HepG2 (cell line): Measurements from ENCODE around the gene SMIM44. TPM values are rescaled to one million over a fixed set of nuclear protein-coding genes. Genes with fewer than 3 reads are reported as not detected.

ENCODE experiments used
- ATAC-seq: fragments of 200-7000 bp; cut with Tn5 transposase; 3 replicates; pipeline ENCODE4 v1.9.1; 2020; ENCODE audit warnings: mild to moderate bottlenecking, moderate library complexity
- BruUV-seq: library from RNA; stranded (reverse); fragments of 400-500 nt; replicated peaks from 2 replicates; lab custom pipeline; 2021; lab: Mats Ljungman, UMichigan
- CTCF ChIA-PET: fragments of 300-600 bp; formaldehyde crosslinking; extraction: SDS; loops from one replicate; lab custom pipeline; 2021; ENCODE audit warnings: low total read pairs, inconsistent platforms, low intra/inter-chr PET ratio; lab: Yijun Ruan, JAX
- POLR2A ChIA-PET: fragments of 350-600 bp; sonication (Branson Sonifier 250); formaldehyde crosslinking; loops from one replicate; lab custom pipeline; 2020; ENCODE audit warnings: antibody characterized with exemption, inconsistent platforms; lab: Yijun Ruan, JAX
- DNase-seq: peaks from one replicate; pipeline ENCODE4 v3.0.0-alpha.2; 2015; ENCODE audit warnings: low spot score
- FAIRE-seq: peaks from 3 replicates; lab custom pipeline; 2011; peaks lifted over from hg19 to GRCh38; lab: Jason Lieb, UNC
- H2AFZ ChIP-seq: one replicate; pipeline ENCODE4 v1.6.1; 2011; ENCODE audit warnings: low read length, inconsistent platforms
- H3K27ac ChIP-seq: fragments of 300-600 bp; 3 replicates; pipeline ENCODE4 v1.8.0; 2011; ENCODE audit warnings: mixed run types, mild to moderate bottlenecking, mixed read lengths, low read length, inconsistent platforms; ENCODE audit not compliant: insufficient read depth; ENCODE audit errors: extremely low read length
- H3K27me3 ChIP-seq, 2 experiments: fragments of 200-600 bp in 1 of 2; 2 replicates in 1 of 2; 3 replicates in 1 of 2; pipeline versions ENCODE4 v1.6.0 to v1.8.0; 2011; ENCODE audit warnings: low read length in 2 of 2, mild to moderate bottlenecking in 2 of 2, moderate library complexity in 2 of 2, inconsistent platforms in 1 of 2; ENCODE audit not compliant: insufficient read depth in 2 of 2, control insufficient read depth in 1 of 2
- H3K36me3 ChIP-seq, 2 experiments: fragments of 200-600 bp in 1 of 2; replicated peaks in 1 of 2; 2 replicates in 1 of 2; 3 replicates in 1 of 2; pipeline versions ENCODE4 v1.5.1 to v1.8.0; 2011; ENCODE audit warnings: low read length in 2 of 2, inconsistent platforms in 1 of 2; ENCODE audit not compliant: insufficient read depth in 2 of 2, control insufficient read depth in 1 of 2
- H3K4me1 ChIP-seq: 2 replicates; pipeline ENCODE4 v1.5.1; 2012; ENCODE audit warnings: low read length, inconsistent platforms; ENCODE audit not compliant: insufficient read depth
- H3K4me2 ChIP-seq: 2 replicates; pipeline ENCODE4 v1.6.0; 2011; ENCODE audit warnings: low read depth, low read length, inconsistent platforms
- H3K4me3 ChIP-seq, 3 experiments: fragments of 200-600 bp in 1 of 3; sonication (generic), shearing (Covaris generic) in 1 of 3; replicated peaks in 1 of 3; 2 replicates each; pipeline ENCODE4 v1.5.1; 2011 to 2016; ENCODE audit warnings: low read length in 3 of 3, inconsistent platforms in 2 of 3, low read depth in 2 of 3, mild to moderate bottlenecking in 2 of 3, control low read depth in 1 of 3, mixed read lengths in 1 of 3; ENCODE audit not compliant: insufficient read depth in 1 of 3
- H3K79me2 ChIP-seq: one replicate; pipeline ENCODE4 v1.6.1; 2011; ENCODE audit warnings: low read length, inconsistent platforms; ENCODE audit not compliant: insufficient read depth
- H3K9ac ChIP-seq: 2 replicates; pipeline ENCODE4 v1.6.0; 2011; ENCODE audit warnings: mild to moderate bottlenecking, low read depth, low read length, inconsistent platforms; ENCODE audit not compliant: insufficient read depth
- H3K9me3 ChIP-seq: 2 replicates; pipeline ENCODE4 v1.5.1; 2012; ENCODE audit warnings: mild to moderate bottlenecking, low read length
- H4K20me1 ChIP-seq: 2 replicates; pipeline ENCODE4 v1.6.0; 2011; ENCODE audit warnings: inconsistent platforms, mild to moderate bottlenecking, low read length, moderate library complexity; ENCODE audit not compliant: insufficient read depth
- AGO1 ChIP-seq: fragments of 200-400 bp; formaldehyde crosslinking; IDR thresholded peaks from 2 replicates; pipeline ENCODE4 v1.6.1; 2017; ENCODE audit warnings: mild to moderate bottlenecking, low read depth, low read length, moderate library complexity; ENCODE audit not compliant: poor library complexity, severe bottlenecking
- AGO2 ChIP-seq: fragments of 200-400 bp; formaldehyde crosslinking; optimal IDR thresholded peaks from 2 replicates; pipeline ENCODE3; 2017; ENCODE audit warnings: mild to moderate bottlenecking, low read depth, low read length, moderate library complexity
- BRF2 ChIP-seq: sonication (generic); formaldehyde crosslinking; IDR thresholded peaks from 2 replicates; pipeline ENCODE4 v1.8.1; 2022; ENCODE audit warnings: mild to moderate bottlenecking, missing genetic modification reagents
- CREM ChIP-seq, 2 experiments: sonication (generic) in 1 of 2; formaldehyde crosslinking in 1 of 2; IDR thresholded peaks; 2 replicates each; pipeline versions ENCODE4 v1.4.0 to v1.6.1; 2016 to 2020; ENCODE audit warnings: antibody characterized with exemption in 1 of 2, mild to moderate bottlenecking in 1 of 2, missing genetic modification reagents in 1 of 2
- IRX3 ChIP-seq: sonication (generic); formaldehyde crosslinking; IDR thresholded peaks from 2 replicates; pipeline ENCODE4 v1.8.1; 2023; ENCODE audit warnings: mild to moderate bottlenecking, low read depth, missing genetic modification reagents, borderline replicate concordance
- RAD21 ChIP-seq: fragments of 450-650 bp; formaldehyde crosslinking; IDR thresholded peaks from 2 replicates; pipeline ENCODE4 v1.5.0; 2020; ENCODE audit warnings: mild to moderate bottlenecking
- RNF2 ChIP-seq: fragments of 450-650 bp; conservative IDR thresholded peaks from 2 replicates; pipeline ENCODE4 v1.6.1; 2016; ENCODE audit warnings: low read depth
- SMARCE1 ChIP-seq: fragments of 450-650 bp; IDR thresholded peaks from 2 replicates; pipeline ENCODE4 v1.6.1; 2017; ENCODE audit warnings: borderline replicate concordance
- TEAD3 ChIP-seq: optimal IDR thresholded peaks from 2 replicates; pipeline ENCODE3; 2016; ENCODE audit warnings: borderline replicate concordance
- THAP9 ChIP-seq: sonication (generic); formaldehyde crosslinking; IDR thresholded peaks from 2 replicates; pipeline ENCODE4; 2020; ENCODE audit warnings: missing genetic modification reagents, mild to moderate bottlenecking, borderline replicate concordance
- TRAFD1 ChIP-seq: sonication (generic); formaldehyde crosslinking; IDR thresholded peaks from 2 replicates; pipeline ENCODE4 v1.5.1; 2020; ENCODE audit warnings: missing genetic modification reagents, mild to moderate bottlenecking, borderline replicate concordance
- ZNF678 ChIP-seq: sonication (generic); formaldehyde crosslinking; IDR thresholded peaks from 2 replicates; pipeline ENCODE4 v1.4.0; 2020; ENCODE audit warnings: mild to moderate bottlenecking, missing genetic modification reagents
- ZNF768 ChIP-seq: sonication (generic); formaldehyde crosslinking; IDR thresholded peaks from 2 replicates; pipeline ENCODE4 v1.4.0; 2020; ENCODE audit warnings: missing genetic modification reagents
- ZNF773 ChIP-seq: sonication (generic); formaldehyde crosslinking; IDR thresholded peaks from 2 replicates; pipeline ENCODE4 v1.4.0; 2020; ENCODE audit warnings: missing genetic modification reagents, borderline replicate concordance
- WGBS: methylation state at CpG from one replicate; pipeline ENCODE4 v1.1.6; 2017; ENCODE audit warnings: low lambda C conversion rate; 5-methylcytosine and 5-hydroxymethylcytosine counted together
- in situ Hi-C: cut with HindIII; loops from 2 replicates; pipeline ENCODE4 v1.10.0; 2017; ENCODE audit warnings: low pct_unique_long_range_greater_than_20kb; ENCODE audit not compliant: extremely low pct_ligation_motif_present
- intact Hi-C: fragments of 100-400 bp; cut with micrococcal nuclease; formaldehyde crosslinking; loops from one replicate; pipeline ENCODE4 v1.10.0; 2022; ENCODE audit not compliant: unreplicated experiment
- polyA plus RNA-seq, 8 experiments: library from polyadenylated mRNA; depleted of rRNA in 3 of 8; stranded (reverse) in 7 of 8; unstranded in 1 of 8; fragments of >200 nt; fragmentation: Illumina TruSeq in 4 of 8; extraction: Trizol in 4 of 8; gene quantifications; 2 replicates each; pipeline versions ENCODE4 v1.2.1 to v1.2.3, GENCODE V29; 2011 to 2016; ENCODE audit warnings: low read depth in 4 of 8, missing spikeins in 1 of 8, mixed read lengths in 1 of 8; ENCODE audit not compliant: insufficient read depth in 1 of 8
- total RNA-seq, 5 experiments: library from RNA; depleted of rRNA; stranded (reverse); fragments of >200 nt; fragmentation: Illumina TruSeq; extraction: Trizol; gene quantifications; 2 replicates each; pipeline ENCODE4 v1.2.3, GENCODE V29; 2016; ENCODE audit warnings: low read depth in 1 of 5

Gene SMIM44
- total and polyA plus RNA-seq, 2 of the 13 experiments (the other 11 are each of a cell fraction or from before 2014, with no cell fraction given) = not detected

GRCh38 chr19:3532154-3532786 is 49.0 kb upstream of the SMIM44 start:
- WGBS = 100% methylated on average over 5 of the region's 33 CpGs
- intact Hi-C loops = no loop called here
- CTCF ChIA-PET = no interaction called here

More at GRCh38 chr19:3532154-3532786, 49.0 kb upstream of the SMIM44 start:
- no peak for DNase-seq
- no peak for FAIRE-seq
- no TSS peak for BruUV-seq
- in situ Hi-C loops = no loop called here
- no peak overlapping the region for H3K27ac ChIP-seq
- H3K27me3 ChIP-seq = no peaks in the 10 kb centered on the region
- H3K4me3 ChIP-seq = no peak overlapping the region
- H3K36me3 ChIP-seq = peaks cover 16 to 25% of the 10 kb centered on the region in 2 experiments
- ATAC-seq = no peak
- no peak overlapping the region for H3K9ac ChIP-seq
- H2AFZ ChIP-seq = no peak overlapping the region
- no peaks in the 10 kb centered on the region for H3K9me3 ChIP-seq
- no peaks in the 10 kb centered on the region for H3K79me2 ChIP-seq
- POLR2A ChIA-PET = interaction anchor here (1.2 kb wide), 1 partner anchor 13 kb away, joined by 3 read pairs; no protein-coding TSS in a partner anchor
- no peaks in the 10 kb centered on the region for H4K20me1 ChIP-seq
- H3K4me1 ChIP-seq = no peaks in the 10 kb centered on the region
- TF ChIP-seq ZNF768 = peak; percentile 27; the same call in 1 of the 2 replicates
- TF ChIP-seq AGO2 = peak; percentile 23
- no peak for TF ChIP-seq RAD21 (CRISPR knock-in tag)
- no peak for TF ChIP-seq ZNF773 (CRISPR knock-in tag)
- no peak for TF ChIP-seq IRX3 (CRISPR knock-in tag)
- no peak for TF ChIP-seq ZNF678 (CRISPR knock-in tag)
- no peak for TF ChIP-seq AGO1
- no peak for TF ChIP-seq TEAD3 (CRISPR knock-in tag)
- TF ChIP-seq BRF2 (CRISPR knock-in tag) = no peak
- no peak for TF ChIP-seq THAP9
- no peak for TF ChIP-seq CREM (IDR thresholded peaks at IDR 0.05)
- no peak for TF ChIP-seq CREM (CRISPR knock-in tag; IDR thresholded peaks at IDR 0.05)
- TF ChIP-seq RNF2 = no peak
- TF ChIP-seq SMARCE1 = no peak
- no peak for TF ChIP-seq TRAFD1 (CRISPR knock-in tag)
- H3K4me2 ChIP-seq = no peak overlapping the region
